Measurements from ENCODE around the gene MYOC.

- TF ChIP-seq POLR2A (IDR thresholded peaks at IDR 0.05; ENCODE audit: low read depth, low read length), result no peak
- TF ChIP-seq POLR2AphosphoS5 (IDR thresholded peaks at IDR 0.05; ENCODE audit: insufficient read depth, low read depth, low read length), result no peak
- TF ChIP-seq CTCF (IDR thresholded peaks at IDR 0.05; ENCODE audit: extremely low read depth in 1 of 2, insufficient read depth in 1 of 2, low read depth in 1 of 2, low read length in 2 of 2), result no peak
- no peak for TF ChIP-seq MAX (IDR thresholded peaks at IDR 0.05; ENCODE audit: insufficient read depth, insufficient read length)
- TF ChIP-seq EZH2 (IDR thresholded peaks at IDR 0.05; ENCODE audit: borderline replicate concordance, low read depth, low read length, severe bottlenecking), result no peak
- no peak for TF ChIP-seq JUN (IDR thresholded peaks at IDR 0.05; ENCODE audit: borderline replicate concordance, insufficient read depth, insufficient read length, low read depth)
- TF ChIP-seq FOS (IDR thresholded peaks at IDR 0.05; ENCODE audit: borderline replicate concordance, insufficient read depth, low read length), result no peak
- TF ChIP-seq MYC (IDR thresholded peaks at IDR 0.05; ENCODE audit: low read depth, low read length), result no peak
- TF ChIP-seq GATA2 (IDR thresholded peaks at IDR 0.05; ENCODE audit: insufficient read depth, insufficient read length, low read depth, low read length), result no peak
Observed at GRCh38 chr1:171606402-171606941, 46.0 kb downstream of the MYOC start.
